Prostate gland (tissue), 2 donors: ENCODE measurements around the gene ARHGEF11. TPM values are rescaled to one million over a fixed set of nuclear protein-coding genes. Genes with fewer than 3 reads are reported as not detected.

ENCODE experiments used
- DNase-seq: peaks from one replicate; pipeline ENCODE4 v3.0.0-alpha.2; 2019; ENCODE audit warnings: low spot score
- H3K27ac ChIP-seq, 2 donors: fragments of 200-600 bp; sonication (generic); 2 replicates each; pipeline ENCODE4 v1.5.1; 2017 to 2019
- H3K27me3 ChIP-seq: fragments of 200-600 bp; sonication (generic); replicated peaks from 2 replicates; pipeline ENCODE4 v1.5.1; 2019; ENCODE audit not compliant: insufficient read depth
- H3K36me3 ChIP-seq, 2 donors: fragments of 200-600 bp; sonication (generic); 1 replicate in 1 of 2; 2 replicates in 1 of 2; pipeline versions ENCODE4 v1.5.1 to v1.8.1; 2017 to 2019
- H3K4me1 ChIP-seq: fragments of 200-600 bp; sonication (generic); replicated peaks from 2 replicates; pipeline ENCODE4 v1.5.1; 2019
- H3K4me3 ChIP-seq, 2 donors: fragments of 200-600 bp; sonication (generic); 2 replicates each; pipeline ENCODE4 v1.5.1; 2017 to 2019
- H3K9me3 ChIP-seq: fragments of 200-600 bp; sonication (generic); 2 replicates; pipeline ENCODE4 v1.5.1; 2017
- POLR2A ChIP-seq: fragments of 450-650 bp; IDR thresholded peaks from one replicate; pipeline ENCODE4 v1.6.1; 2016; ENCODE audit warnings: antibody characterized with exemption, mild to moderate bottlenecking
- POLR2AphosphoS5 ChIP-seq: sonication (generic); formaldehyde crosslinking; IDR thresholded peaks from one replicate; pipeline ENCODE4 v1.6.1; 2017; ENCODE audit warnings: antibody characterized with exemption
- WGBS: methylation state at CpG from one replicate; pipeline ENCODE4 v1.1.5; 2018; 5-methylcytosine and 5-hydroxymethylcytosine counted together
- intact Hi-C: fragments of 100-400 bp; cut with DNase I; formaldehyde crosslinking; loops from one replicate; pipeline ENCODE4 v1.14.2; 2022
- microRNA counts, 2 donors: library from miRNA; unstranded; fragments of <30 nt; microRNA quantifications; one replicate each; lab custom pipeline; 2016 to 2017
- microRNA-seq: library from miRNA; unstranded; fragments of <30 nt; microRNA quantifications from one replicate; pipeline ENCODE4, GENCODE V29; 2016
- small RNA-seq, 2 donors: library from RNA; depleted of rRNA; stranded (forward); fragments of <200 nt; gene quantifications; one replicate each; pipeline ENCODE3, GENCODE V24; 2016
- total RNA-seq, 2 donors: library from RNA; depleted of rRNA; stranded (reverse); fragments of >200 nt; gene quantifications; one replicate each; pipeline ENCODE4 v1.1.0, GENCODE V29; 2016
- TF ChIP-seq, protein P1 (sequence below), 4 experiments: fragments of 200-600 bp in 2 of 4; fragments of 450-650 bp in 2 of 4; sonication (generic) in 2 of 4; IDR thresholded peaks; 1 replicate in 3 of 4; 2 replicates in 1 of 4; pipeline ENCODE4 v1.5.1; 2016 to 2019; ENCODE audit warnings: antibody characterized with exemption in 4 of 4, mild to moderate bottlenecking in 2 of 4, moderate library complexity in 2 of 4

Gene ARHGEF11
- total RNA-seq, 2 donors from 2014 or later = 38.3 to 92.6 TPM

DNA sequence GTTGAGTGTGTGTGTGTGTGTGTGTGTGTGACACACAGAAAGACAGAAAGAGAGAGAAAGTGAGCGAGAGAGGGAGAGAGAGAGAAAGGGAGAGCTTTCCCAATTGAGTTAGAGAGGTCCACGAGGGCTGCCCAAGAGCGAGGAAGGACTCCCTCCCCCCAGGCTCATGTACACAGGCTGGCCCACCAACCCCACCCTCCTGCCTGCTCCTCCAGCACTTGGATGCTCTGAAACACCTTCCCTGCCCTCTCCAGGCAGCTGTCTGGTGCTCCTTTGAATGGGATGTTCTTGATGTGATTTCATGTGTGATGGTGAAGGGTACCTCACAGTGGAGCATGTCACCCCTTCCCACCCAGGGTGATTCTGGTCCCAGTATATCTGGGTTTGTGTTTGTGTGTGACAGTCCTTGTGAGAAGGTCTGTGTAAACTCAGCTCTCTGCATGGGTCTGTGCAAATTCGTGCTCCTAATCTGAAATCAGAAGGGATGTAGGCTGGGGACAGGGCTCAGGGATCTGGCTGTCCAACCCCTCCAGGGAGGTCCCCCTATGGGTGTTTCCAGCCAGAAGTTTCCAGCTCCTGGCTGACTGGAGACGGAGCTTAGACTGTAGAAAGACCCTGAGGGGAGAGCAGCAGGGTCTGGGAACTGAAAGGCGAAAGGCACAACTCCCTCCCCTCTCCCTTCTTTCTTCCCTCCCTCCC is 158.8 kb downstream of the ARHGEF11 start:
- H3K27ac ChIP-seq = no peak overlapping the region
- H3K4me1 ChIP-seq = no peaks in the 10 kb centered on the region
- TF ChIP-seq POLR2AphosphoS5 = no peak
- TF ChIP-seq POLR2A = no peak
- TF ChIP-seq, protein P1, sequence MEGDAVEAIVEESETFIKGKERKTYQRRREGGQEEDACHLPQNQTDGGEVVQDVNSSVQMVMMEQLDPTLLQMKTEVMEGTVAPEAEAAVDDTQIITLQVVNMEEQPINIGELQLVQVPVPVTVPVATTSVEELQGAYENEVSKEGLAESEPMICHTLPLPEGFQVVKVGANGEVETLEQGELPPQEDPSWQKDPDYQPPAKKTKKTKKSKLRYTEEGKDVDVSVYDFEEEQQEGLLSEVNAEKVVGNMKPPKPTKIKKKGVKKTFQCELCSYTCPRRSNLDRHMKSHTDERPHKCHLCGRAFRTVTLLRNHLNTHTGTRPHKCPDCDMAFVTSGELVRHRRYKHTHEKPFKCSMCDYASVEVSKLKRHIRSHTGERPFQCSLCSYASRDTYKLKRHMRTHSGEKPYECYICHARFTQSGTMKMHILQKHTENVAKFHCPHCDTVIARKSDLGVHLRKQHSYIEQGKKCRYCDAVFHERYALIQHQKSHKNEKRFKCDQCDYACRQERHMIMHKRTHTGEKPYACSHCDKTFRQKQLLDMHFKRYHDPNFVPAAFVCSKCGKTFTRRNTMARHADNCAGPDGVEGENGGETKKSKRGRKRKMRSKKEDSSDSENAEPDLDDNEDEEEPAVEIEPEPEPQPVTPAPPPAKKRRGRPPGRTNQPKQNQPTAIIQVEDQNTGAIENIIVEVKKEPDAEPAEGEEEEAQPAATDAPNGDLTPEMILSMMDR (IDR thresholded peaks at IDR 0.05) = no peak
- H3K36me3 ChIP-seq = no peaks in the 10 kb centered on the region
- H3K9me3 ChIP-seq = no peaks in the 10 kb centered on the region
- WGBS = 43% methylated on average over 6 of the region's 6 CpGs
- no peak overlapping the region for H3K4me3 ChIP-seq
- intact Hi-C loops = loop anchor here (5.0 kb wide), 1 partner anchor 49 kb away; no protein-coding TSS in a partner anchor
- no peaks in the 10 kb centered on the region for H3K27me3 ChIP-seq
- no peak for DNase-seq

DNA sequence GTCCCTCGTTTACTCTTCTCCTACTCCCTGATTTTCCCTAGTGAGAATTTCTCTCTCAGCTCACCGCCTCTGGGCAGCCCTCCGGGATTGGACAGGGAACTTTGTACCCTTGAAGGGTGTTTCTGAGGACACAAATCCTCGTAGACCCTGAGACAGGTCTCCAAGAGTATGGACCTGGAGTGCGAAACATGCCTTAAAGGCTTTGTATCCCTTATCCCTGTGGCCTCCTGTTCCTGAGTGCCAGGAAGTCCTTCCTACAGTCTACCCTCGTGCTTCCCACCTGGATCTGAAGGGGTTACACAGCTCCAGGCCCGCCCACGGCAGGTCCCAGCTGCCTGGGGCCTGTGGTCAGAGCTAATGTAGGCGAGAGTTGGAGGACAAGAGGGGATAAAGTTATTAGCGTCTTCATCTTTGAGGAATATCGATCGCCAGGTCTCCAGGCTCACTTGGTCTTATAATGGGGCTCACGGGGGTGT is 159.6 kb downstream of the ARHGEF11 start:
- 61% methylated on average over 13 of the region's 13 CpGs for WGBS
- intact Hi-C loops = loop anchor here (5.0 kb wide), 1 partner anchor 49 kb away; no protein-coding TSS in a partner anchor
- no peaks in the 10 kb centered on the region for H3K9me3 ChIP-seq
- no peaks in the 10 kb centered on the region for H3K27me3 ChIP-seq
- H3K36me3 ChIP-seq = no peaks in the 10 kb centered on the region
- H3K27ac ChIP-seq = no peak overlapping the region
- no peak for DNase-seq
- no peak overlapping the region for H3K4me3 ChIP-seq
- TF ChIP-seq POLR2A (no peak), POLR2AphosphoS5 (no peak)
- TF ChIP-seq, protein P1 (IDR thresholded peaks at IDR 0.05) = no peak
- H3K4me1 ChIP-seq = no peaks in the 10 kb centered on the region

DNA sequence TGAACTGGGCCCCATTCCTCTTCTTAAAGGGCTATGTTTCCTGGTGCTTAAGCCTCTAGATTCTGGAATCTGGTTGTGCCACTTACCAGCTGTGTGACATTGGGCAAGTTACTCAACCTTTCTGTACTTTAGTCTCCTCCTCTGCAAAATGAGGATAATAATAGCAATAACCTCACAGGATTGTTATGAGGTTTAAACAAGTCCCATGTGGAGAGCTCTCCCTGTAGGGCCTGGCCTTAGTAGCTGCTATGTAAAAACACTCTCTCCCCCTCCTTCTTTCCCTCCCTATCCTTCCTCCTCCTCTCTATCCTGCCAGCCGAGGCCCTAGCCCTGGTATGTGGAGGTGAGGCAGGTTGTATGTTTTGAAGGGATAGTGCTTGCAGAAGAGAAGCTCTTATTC is 160.2 kb downstream of the ARHGEF11 start:
- Histone ChIP-seq H3K36me3 (no peaks in the 10 kb centered on the region), H3K27me3 (no peaks in the 10 kb centered on the region), H3K4me3 (no peak overlapping the region), H3K9me3 (no peaks in the 10 kb centered on the region), H3K4me1 (no peaks in the 10 kb centered on the region), H3K27ac (no peak overlapping the region)
- intact Hi-C loops = loop anchor here (5.0 kb wide), 1 partner anchor 48 kb away; no protein-coding TSS in a partner anchor
- DNase-seq = no peak
- TF ChIP-seq POLR2A = no peak
- TF ChIP-seq, protein P1 (IDR thresholded peaks at IDR 0.05) = no peak
- TF ChIP-seq POLR2AphosphoS5 = no peak
- 33% methylated on average over 1 of the region's 1 CpG for WGBS

MicroRNAs within 50 kb of the gene (microRNA counts, 767-probe panel; counts per million panel counts)
- 0 to 431 counts per million in 2 donors for microRNA hsa-miR-765 (lab: Ali Mortazavi, UCI)

Small RNA genes within 50 kb of the gene (microRNA-seq; reads per million reads assigned to microRNA genes)
- gene MIR765 = 0.59 reads per million

Small RNA genes within 50 kb of the gene (small RNA-seq; reads per million reads assigned to genes)
- gene MIR765 = 0 reads per million in 2 donors
- gene RN7SL612P = 0 reads per million in 2 donors

Other genes with a start within 250 kb of the ARHGEF11 start
- under 1 TPM in 1 of 2 donors, not detected in 1; 0.80 TPM for gene SH2D2A, start 228.9 kb downstream of the ARHGEF11 start, total RNA-seq
- gene INSRR, start 186.6 kb downstream of the ARHGEF11 start, total RNA-seq = 1 to 10 TPM in 1 of 2 donors, under 1 TPM in 1; 0.18 to 3.0 TPM
- 10 to 100 TPM in 1 of 2 donors, under 1 TPM in 1; 0.59 to 31.4 TPM for gene NTRK1, start 184.9 kb downstream of the ARHGEF11 start, total RNA-seq
- 10 to 100 TPM in 1 of 2 donors, 1 to 10 TPM in 1; 3.6 to 20.0 TPM for gene PEAR1, start 152.0 kb downstream of the ARHGEF11 start, total RNA-seq
- gene LRRC71, start 125.1 kb downstream of the ARHGEF11 start, total RNA-seq = 1 to 10 TPM in 1 of 2 donors, not detected in 1; 3.7 TPM
- gene ETV3L, start 54.1 kb upstream of the ARHGEF11 start, total RNA-seq = not detected
- 10 to 100 TPM; 23.4 to 33.3 TPM for gene ETV3, start 92.7 kb upstream of the ARHGEF11 start, total RNA-seq